ENCODE measurements around the gene BRD9. TPM values are rescaled to one million over a fixed set of nuclear protein-coding genes. Genes with fewer than 3 reads are reported as not detected.
A peak's percentile ranks its signal among the peaks of the same experiment; 100 is the strongest.

Gene BRD9
- total and polyA plus RNA-seq, 2 of the 4 experiments (the other 2 are of a cell fraction) = 22.0 to 43.4 TPM

GRCh38 chr5:856531-857425 is 35.8 kb downstream of the BRD9 start:
- Histone ChIP-seq H2AK9ac (replicated peaks; ENCODE audit: low read depth, low read length, poor library complexity) (peak overlapping the region; percentile 50), H3K27me3 (ENCODE audit: control insufficient read depth, insufficient read depth, low read length) (peaks cover 2% of the 10 kb centered on the region; the same call in 1 of the 2 replicates), H3K9me1 (ENCODE audit: insufficient read depth, low read length) (peaks cover 10% of the 10 kb centered on the region), H4K91ac (ENCODE audit: insufficient read depth, low read depth, low read length) (no peak overlapping the region), H3K79me1 (ENCODE audit: low read depth in 1 of 2, low read length in 2 of 2) (no peaks in the 10 kb centered on the region), H3K18ac (ENCODE audit: low read depth, low read length) (no peak overlapping the region), H2AK5ac (ENCODE audit: low read depth, low read length) (no peak overlapping the region), H3K14ac (replicated peaks; ENCODE audit: low read depth, low read length) (no peak overlapping the region), H4K8ac (ENCODE audit: low read depth in 2 of 2, low read length in 2 of 2) (no peak overlapping the region), H3K9ac (ENCODE audit: low read depth, low read length) (no peak overlapping the region), H4K20me1 (ENCODE audit: insufficient read depth, low read length) (peaks cover 19% of the 10 kb centered on the region), H3K27ac (ENCODE audit: insufficient read depth, low read length) (no peak overlapping the region), H3K36me3 (ENCODE audit: control insufficient read depth, insufficient read depth, low read length) (no peaks in the 10 kb centered on the region), H2BK20ac (ENCODE audit: low read depth, low read length) (no peak overlapping the region), H4K5ac (ENCODE audit: low read depth, low read length) (no peak overlapping the region), H2AFZ (replicated peaks; ENCODE audit: low read length, poor library complexity) (peak overlapping the region; percentile 21), H3K4me1 (ENCODE audit: control insufficient read depth, insufficient read depth, low read length) (no peaks in the 10 kb centered on the region), H2BK5ac (ENCODE audit: low read depth, low read length, poor library complexity, severe bottlenecking) (peak overlapping the region; percentile 83), H3K56ac (ENCODE audit: extremely low read depth, insufficient read depth, low read length) (no peak overlapping the region), H2BK15ac (ENCODE audit: low read depth, low read length) (no peak overlapping the region), H2BK120ac (ENCODE audit: low read depth, low read length) (no peak overlapping the region), H3K23ac (ENCODE audit: low read depth, low read length) (no peak overlapping the region), H3K4me2 (ENCODE audit: low read depth, low read length) (no peak overlapping the region), H3K4ac (ENCODE audit: low read depth, low read length) (no peak overlapping the region), H3K9me3 (ENCODE audit: control insufficient read depth, insufficient read depth, low read length) (no peaks in the 10 kb centered on the region), H3K4me3 (ENCODE audit: insufficient read depth, low read depth, low read length) (no peak overlapping the region)
- DNase-seq (no peak), ATAC-seq (ENCODE audit: low read depth) (no peak)
- POLR2A ChIA-PET (ENCODE audit: unreplicated experiment) = no interaction called here
- in situ Hi-C loops (cut with MboI; ENCODE audit: low sequenced_read_pairs) (no loop called here), intact Hi-C loops (cut with micrococcal nuclease) (no loop called here), dilution Hi-C loops (cut with HindIII; ENCODE audit: low sequenced_read_pairs, unreplicated experiment) (no loop called here)
- CTCF ChIA-PET = no interaction called here
- 94% methylated on average over 7 of the region's 16 CpGs; no CpG with 5 or more reads in 1 of the 2 experiments for WGBS, 2 experiments (ENCODE audit: extremely low coverage in 2 of 2, insufficient read length in 1 of 2)
- BruUV-seq (replicated peaks) = no TSS peak
- TF ChIP-seq BHLHE40 (IDR thresholded peaks at IDR 0.05; ENCODE audit: low read depth, low read length) (no peak), CTCF (conservative IDR thresholded peaks at IDR 0.05; ENCODE audit: low read depth, low read length) (no peak), MXI1 (IDR thresholded peaks at IDR 0.05; ENCODE audit: borderline replicate concordance, low read depth, low read length) (no peak), MAZ (IDR thresholded peaks at IDR 0.05; ENCODE audit: borderline replicate concordance, low read depth, low read length) (no peak), USF2 (IDR thresholded peaks at IDR 0.05; ENCODE audit: low read depth, low read length) (no peak), POLR2A (IDR thresholded peaks at IDR 0.05; ENCODE audit: low read depth, low read length) (no peak), NFE2L2 (IDR thresholded peaks at IDR 0.05; ENCODE audit: low read depth, low read length) (no peak), MAFK (IDR thresholded peaks at IDR 0.05; ENCODE audit: low read depth, low read length) (no peak), FOS (IDR thresholded peaks at IDR 0.05; ENCODE audit: low read depth, low read length) (no peak), SMC3 (IDR thresholded peaks at IDR 0.05; ENCODE audit: low read depth, low read length) (no peak), RAD21 (IDR thresholded peaks at IDR 0.05; ENCODE audit: low read length) (no peak), RCOR1 (IDR thresholded peaks at IDR 0.05; ENCODE audit: insufficient replicate concordance, low read length) (no peak), CHD1 (IDR thresholded peaks at IDR 0.05; ENCODE audit: low read depth, low read length) (no peak), CEBPB (IDR thresholded peaks at IDR 0.05; ENCODE audit: low read depth, low read length) (no peak)
- TF ChIP-seq, protein P1, sequence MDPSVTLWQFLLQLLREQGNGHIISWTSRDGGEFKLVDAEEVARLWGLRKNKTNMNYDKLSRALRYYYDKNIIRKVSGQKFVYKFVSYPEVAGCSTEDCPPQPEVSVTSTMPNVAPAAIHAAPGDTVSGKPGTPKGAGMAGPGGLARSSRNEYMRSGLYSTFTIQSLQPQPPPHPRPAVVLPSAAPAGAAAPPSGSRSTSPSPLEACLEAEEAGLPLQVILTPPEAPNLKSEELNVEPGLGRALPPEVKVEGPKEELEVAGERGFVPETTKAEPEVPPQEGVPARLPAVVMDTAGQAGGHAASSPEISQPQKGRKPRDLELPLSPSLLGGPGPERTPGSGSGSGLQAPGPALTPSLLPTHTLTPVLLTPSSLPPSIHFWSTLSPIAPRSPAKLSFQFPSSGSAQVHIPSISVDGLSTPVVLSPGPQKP (IDR thresholded peaks at IDR 0.05; ENCODE audit: borderline replicate concordance, low read depth, low read length) = no peak

Measured in IMR-90 (cell line).